K562 (cell line): ENCODE measurements around the gene SLC5A5. TPM values are rescaled to one million over a fixed set of nuclear protein-coding genes. Genes with fewer than 3 reads are reported as not detected.
A peak's percentile ranks its signal among the peaks of the same experiment; 100 is the strongest.

Source experiments
- CBX8 ChIP-seq: fragments of 200-600 bp; sonication (generic); IDR thresholded peaks from 2 replicates; pipeline ENCODE4 v1.6.1; 2012; ENCODE audit warnings: borderline replicate concordance, mixed run types, low read depth, mild to moderate bottlenecking, moderate library complexity, mixed read lengths, low read length, control low read depth, inconsistent platforms; ENCODE audit not compliant: poor library complexity, severe bottlenecking; ENCODE audit errors: extremely low read depth
- CHD4 ChIP-seq: fragments of 200-600 bp; sonication (generic); IDR thresholded peaks from 3 replicates; pipeline ENCODE4 v1.6.1; 2012; ENCODE audit warnings: low read depth, mild to moderate bottlenecking, mixed read lengths, low read length, inconsistent platforms; ENCODE audit not compliant: insufficient read depth, insufficient replicate concordance, poor library complexity, severe bottlenecking
- EP300 ChIP-seq: IDR thresholded peaks from 2 replicates; pipeline ENCODE4 v1.6.1; 2012; ENCODE audit warnings: low read length, improper control_type of control experiment
- GATA2 ChIP-seq: sonication (generic); formaldehyde crosslinking; IDR thresholded peaks from 2 replicates; pipeline ENCODE4 v1.4.0; 2020; ENCODE audit warnings: mild to moderate bottlenecking, missing genetic modification reagents
- HNRNPUL1 ChIP-seq: fragments of 200-400 bp; formaldehyde crosslinking; IDR thresholded peaks from 2 replicates; pipeline ENCODE4 v1.6.1; 2017; ENCODE audit warnings: low read length
- NCOA1 ChIP-seq: fragments of 450-650 bp; IDR thresholded peaks from 2 replicates; pipeline ENCODE4 v1.6.1; 2016; ENCODE audit warnings: low read depth
- NONO ChIP-seq, 2 experiments: fragments of 200-400 bp in 1 of 2; fragments of 450-650 bp in 1 of 2; formaldehyde crosslinking in 1 of 2; IDR thresholded peaks; 2 replicates each; pipeline ENCODE4 v1.6.1; 2017; ENCODE audit warnings: low read depth in 2 of 2, mild to moderate bottlenecking in 2 of 2, moderate library complexity in 2 of 2, low read length in 1 of 2
- STAG1 ChIP-seq: sonication (generic); formaldehyde crosslinking; IDR thresholded peaks from 2 replicates; pipeline ENCODE4 v1.5.0; 2020; ENCODE audit warnings: missing genetic modification reagents, borderline replicate concordance
- SUPT5H ChIP-seq: fragments of 450-650 bp; IDR thresholded peaks from 2 replicates; pipeline ENCODE4 v1.6.1; 2016
- TEAD1 ChIP-seq, 2 experiments: fragments of 450-650 bp in 1 of 2; sonication (generic) in 1 of 2; formaldehyde crosslinking; IDR thresholded peaks; 2 replicates each; pipeline versions ENCODE4 v1.4.0 to v1.8.0; 2020 to 2022; ENCODE audit warnings: mild to moderate bottlenecking in 2 of 2, missing genetic modification reagents in 1 of 2
- U2AF2 ChIP-seq: fragments of 200-400 bp; formaldehyde crosslinking; optimal IDR thresholded peaks from 2 replicates; pipeline ENCODE3; 2017; ENCODE audit warnings: low read depth, mild to moderate bottlenecking, low read length
- ZNF174 ChIP-seq: fragments of 250-450 bp; sonication (Bioruptor Pico); IDR thresholded peaks from 2 replicates; pipeline ENCODE4 v1.4.0; 2020; ENCODE audit warnings: mild to moderate bottlenecking
- ZNF184 ChIP-seq: sonication (generic); formaldehyde crosslinking; IDR thresholded peaks from 2 replicates; pipeline ENCODE4 v1.5.0; 2020; ENCODE audit warnings: missing genetic modification reagents
- ZNF263 ChIP-seq: sonication (generic); formaldehyde crosslinking; IDR thresholded peaks from 2 replicates; pipeline ENCODE4 v1.8.0; 2022; ENCODE audit warnings: mild to moderate bottlenecking, missing genetic modification reagents, borderline replicate concordance
- ZNF589 ChIP-seq: fragments of 200-800 bp; sonication (Bioruptor generic); IDR thresholded peaks from 2 replicates; pipeline ENCODE4 v1.6.1; 2016; ENCODE audit warnings: low read depth, missing genetic modification characterization, missing compliant biosample characterization
- ZNF79 ChIP-seq: fragments of 250-450 bp; sonication (Bioruptor Pico); IDR thresholded peaks from 2 replicates; pipeline ENCODE4 v1.4.0; 2020; ENCODE audit warnings: low read depth, mild to moderate bottlenecking, moderate library complexity
- polyA plus RNA-seq, 8 experiments: library from polyadenylated mRNA; depleted of rRNA in 4 of 8; stranded (reverse) in 5 of 8; unstranded in 3 of 8; fragments of >200 nt; fragmentation: Nextera tagmentation in 2 of 8; fragmentation: Illumina TruSeq in 1 of 8; extraction: Ambion mirVana in 2 of 8; extraction: Trizol in 1 of 8; gene quantifications; 2 replicates each; pipeline versions ENCODE4 v1.2.1 to v1.2.3, GENCODE V29; 2011 to 2014; ENCODE audit warnings: inconsistent platforms in 1 of 8, missing spikeins in 1 of 8
- total RNA-seq, 7 experiments: library from RNA; depleted of rRNA in 6 of 7; stranded (reverse); fragments of >200 nt in 6 of 7; fragmentation: Illumina TruSeq in 2 of 7; extraction: Trizol in 2 of 7; gene quantifications; 2 replicates each; pipeline versions ENCODE4 v1.2.1 to v1.2.3, GENCODE V29; 2011 to 2021; ENCODE audit warnings: low replicate concordance in 1 of 7
- TF ChIP-seq, protein P1 (sequence below): sonication (generic); formaldehyde crosslinking; IDR thresholded peaks from 2 replicates; pipeline ENCODE4 v1.8.0; 2022; ENCODE audit warnings: mild to moderate bottlenecking, missing genetic modification reagents
- TF ChIP-seq, protein P2 (sequence below): fragments of 250-450 bp; sonication (Bioruptor Pico); IDR thresholded peaks from 2 replicates; pipeline ENCODE4 v1.4.0; 2020; ENCODE audit warnings: mild to moderate bottlenecking, moderate library complexity
- TF ChIP-seq, protein P3 (sequence below): sonication (generic); formaldehyde crosslinking; IDR thresholded peaks from 2 replicates; pipeline ENCODE4 v1.5.0; 2020; ENCODE audit warnings: missing genetic modification reagents

Gene SLC5A5
- total and polyA plus RNA-seq, 9 of the 15 experiments (the other 6 are each of a cell fraction or from before 2014, with no cell fraction given): 0.10 to 0.73 (median 0.23) TPM

GRCh38 chr19:17942582-17943273, 71.0 kb downstream of the SLC5A5 start (continued):
- 0 out of 4 replicates have a peak, but pooled peaks of 1 of the 2 experiments have one; percentile 29 for TF ChIP-seq TEAD1 (CRISPR knock-in tag; IDR thresholded peaks at IDR 0.05)
- TF ChIP-seq ZNF589: no peak
- TF ChIP-seq CBX8: no peak
- TF ChIP-seq, protein P1, sequence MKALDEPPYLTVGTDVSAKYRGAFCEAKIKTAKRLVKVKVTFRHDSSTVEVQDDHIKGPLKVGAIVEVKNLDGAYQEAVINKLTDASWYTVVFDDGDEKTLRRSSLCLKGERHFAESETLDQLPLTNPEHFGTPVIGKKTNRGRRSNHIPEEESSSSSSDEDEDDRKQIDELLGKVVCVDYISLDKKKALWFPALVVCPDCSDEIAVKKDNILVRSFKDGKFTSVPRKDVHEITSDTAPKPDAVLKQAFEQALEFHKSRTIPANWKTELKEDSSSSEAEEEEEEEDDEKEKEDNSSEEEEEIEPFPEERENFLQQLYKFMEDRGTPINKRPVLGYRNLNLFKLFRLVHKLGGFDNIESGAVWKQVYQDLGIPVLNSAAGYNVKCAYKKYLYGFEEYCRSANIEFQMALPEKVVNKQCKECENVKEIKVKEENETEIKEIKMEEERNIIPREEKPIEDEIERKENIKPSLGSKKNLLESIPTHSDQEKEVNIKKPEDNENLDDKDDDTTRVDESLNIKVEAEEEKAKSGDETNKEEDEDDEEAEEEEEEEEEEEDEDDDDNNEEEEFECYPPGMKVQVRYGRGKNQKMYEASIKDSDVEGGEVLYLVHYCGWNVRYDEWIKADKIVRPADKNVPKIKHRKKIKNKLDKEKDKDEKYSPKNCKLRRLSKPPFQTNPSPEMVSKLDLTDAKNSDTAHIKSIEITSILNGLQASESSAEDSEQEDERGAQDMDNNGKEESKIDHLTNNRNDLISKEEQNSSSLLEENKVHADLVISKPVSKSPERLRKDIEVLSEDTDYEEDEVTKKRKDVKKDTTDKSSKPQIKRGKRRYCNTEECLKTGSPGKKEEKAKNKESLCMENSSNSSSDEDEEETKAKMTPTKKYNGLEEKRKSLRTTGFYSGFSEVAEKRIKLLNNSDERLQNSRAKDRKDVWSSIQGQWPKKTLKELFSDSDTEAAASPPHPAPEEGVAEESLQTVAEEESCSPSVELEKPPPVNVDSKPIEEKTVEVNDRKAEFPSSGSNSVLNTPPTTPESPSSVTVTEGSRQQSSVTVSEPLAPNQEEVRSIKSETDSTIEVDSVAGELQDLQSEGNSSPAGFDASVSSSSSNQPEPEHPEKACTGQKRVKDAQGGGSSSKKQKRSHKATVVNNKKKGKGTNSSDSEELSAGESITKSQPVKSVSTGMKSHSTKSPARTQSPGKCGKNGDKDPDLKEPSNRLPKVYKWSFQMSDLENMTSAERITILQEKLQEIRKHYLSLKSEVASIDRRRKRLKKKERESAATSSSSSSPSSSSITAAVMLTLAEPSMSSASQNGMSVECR (CRISPR knock-in tag): peak; percentile 69; the same call in 1 of the 2 replicates
- TF ChIP-seq, protein P2, sequence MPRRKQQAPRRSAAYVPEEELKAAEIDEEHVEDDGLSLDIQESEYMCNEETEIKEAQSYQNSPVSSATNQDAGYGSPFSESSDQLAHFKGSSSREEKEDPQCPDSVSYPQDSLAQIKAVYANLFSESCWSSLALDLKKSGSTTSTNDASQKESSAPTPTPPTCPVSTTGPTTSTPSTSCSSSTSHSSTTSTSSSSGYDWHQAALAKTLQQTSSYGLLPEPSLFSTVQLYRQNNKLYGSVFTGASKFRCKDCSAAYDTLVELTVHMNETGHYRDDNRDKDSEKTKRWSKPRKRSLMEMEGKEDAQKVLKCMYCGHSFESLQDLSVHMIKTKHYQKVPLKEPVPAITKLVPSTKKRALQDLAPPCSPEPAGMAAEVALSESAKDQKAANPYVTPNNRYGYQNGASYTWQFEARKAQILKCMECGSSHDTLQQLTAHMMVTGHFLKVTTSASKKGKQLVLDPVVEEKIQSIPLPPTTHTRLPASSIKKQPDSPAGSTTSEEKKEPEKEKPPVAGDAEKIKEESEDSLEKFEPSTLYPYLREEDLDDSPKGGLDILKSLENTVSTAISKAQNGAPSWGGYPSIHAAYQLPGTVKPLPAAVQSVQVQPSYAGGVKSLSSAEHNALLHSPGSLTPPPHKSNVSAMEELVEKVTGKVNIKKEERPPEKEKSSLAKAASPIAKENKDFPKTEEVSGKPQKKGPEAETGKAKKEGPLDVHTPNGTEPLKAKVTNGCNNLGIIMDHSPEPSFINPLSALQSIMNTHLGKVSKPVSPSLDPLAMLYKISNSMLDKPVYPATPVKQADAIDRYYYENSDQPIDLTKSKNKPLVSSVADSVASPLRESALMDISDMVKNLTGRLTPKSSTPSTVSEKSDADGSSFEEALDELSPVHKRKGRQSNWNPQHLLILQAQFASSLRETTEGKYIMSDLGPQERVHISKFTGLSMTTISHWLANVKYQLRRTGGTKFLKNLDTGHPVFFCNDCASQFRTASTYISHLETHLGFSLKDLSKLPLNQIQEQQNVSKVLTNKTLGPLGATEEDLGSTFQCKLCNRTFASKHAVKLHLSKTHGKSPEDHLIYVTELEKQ (CRISPR knock-in tag): no peak
- TF ChIP-seq HNRNPUL1: no peak
- TF ChIP-seq NCOA1: no peak
- TF ChIP-seq ZNF174 (CRISPR knock-in tag): no peak
- 0 out of 4 replicates have a peak, but pooled peaks of 1 of the 2 experiments have one; percentile 47 for TF ChIP-seq NONO (IDR thresholded peaks at IDR 0.05; ENCODE audit: low read depth in 2 of 2, low read length in 1 of 2)
- no peak for TF ChIP-seq ZNF79 (CRISPR knock-in tag)
- TF ChIP-seq EP300: no peak
- TF ChIP-seq STAG1 (CRISPR knock-in tag): no peak
- TF ChIP-seq, protein P3, sequence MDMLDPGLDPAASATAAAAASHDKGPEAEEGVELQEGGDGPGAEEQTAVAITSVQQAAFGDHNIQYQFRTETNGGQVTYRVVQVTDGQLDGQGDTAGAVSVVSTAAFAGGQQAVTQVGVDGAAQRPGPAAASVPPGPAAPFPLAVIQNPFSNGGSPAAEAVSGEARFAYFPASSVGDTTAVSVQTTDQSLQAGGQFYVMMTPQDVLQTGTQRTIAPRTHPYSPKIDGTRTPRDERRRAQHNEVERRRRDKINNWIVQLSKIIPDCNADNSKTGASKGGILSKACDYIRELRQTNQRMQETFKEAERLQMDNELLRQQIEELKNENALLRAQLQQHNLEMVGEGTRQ: peak; percentile 58; the same call in 1 of the 2 replicates
- TF ChIP-seq GATA2 (CRISPR knock-in tag): no peak
- TF ChIP-seq U2AF2: no peak
- no peak for TF ChIP-seq CHD4
- TF ChIP-seq ZNF263 (CRISPR knock-in tag): peak; percentile 38; the same call in 1 of the 2 replicates
- TF ChIP-seq SUPT5H: peak; percentile 40; the same call in 1 of the 2 replicates
- TF ChIP-seq ZNF184 (CRISPR knock-in tag): no peak
